Raji (cell line): ENCODE data around the gene TTF2.

Experiments used
- POLR2A ChIP-seq: IDR thresholded peaks from 2 replicates; pipeline ENCODE4 v1.6.1; 2011; ENCODE audit warnings: low read depth, low read length, control low read depth; ENCODE audit not compliant: insufficient read depth

TTF2 gene

GRCh38 chr1:117147341-117147831 lies 87.3 kb downstream of the TTF2 start:
- no peak for TF ChIP-seq POLR2A

GRCh38 chr1:117147856-117148588 lies 87.9 kb downstream of the TTF2 start:
- no peak for TF ChIP-seq POLR2A

- TF ChIP-seq POLR2A: no peak
Measured at GRCh38 chr1:117150316-117150715, 90.2 kb downstream of the TTF2 start.
